SK-N-DZ (cell line): ENCODE measurements around the gene ANKRD16.
"Not testable (repeated sequence)": the region's sequence is repeated elsewhere in the genome, so short reads cannot be mapped to it uniquely, and the experiment has no call there.

ENCODE experiments used
- DNase-seq: peaks from one replicate; pipeline ENCODE4 v3.0.0-alpha.2; 2015; ENCODE audit warnings: low spot score

Gene ANKRD16

DNA sequence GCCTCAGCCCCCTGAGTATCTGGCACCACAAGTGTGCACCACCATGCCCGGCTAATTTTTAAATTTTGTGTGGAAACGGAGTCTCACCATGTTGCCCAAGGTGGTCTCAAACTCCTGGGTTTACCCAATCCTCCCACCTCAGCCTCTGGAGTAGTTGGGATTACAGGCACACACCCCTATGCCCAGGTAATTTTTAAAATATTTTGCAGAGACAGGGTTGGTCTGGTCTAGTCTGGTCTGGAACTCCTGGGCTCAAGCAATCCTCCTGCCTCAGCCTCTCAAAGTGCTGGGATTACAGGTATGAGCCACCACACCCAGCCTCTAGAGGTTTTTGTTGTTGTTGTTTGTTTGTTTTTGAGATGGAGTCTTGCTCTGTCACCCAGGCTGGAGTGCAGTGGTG, 53.5 kb downstream of the ANKRD16 start:
- DNase-seq, result not testable (repeated sequence)

DNA sequence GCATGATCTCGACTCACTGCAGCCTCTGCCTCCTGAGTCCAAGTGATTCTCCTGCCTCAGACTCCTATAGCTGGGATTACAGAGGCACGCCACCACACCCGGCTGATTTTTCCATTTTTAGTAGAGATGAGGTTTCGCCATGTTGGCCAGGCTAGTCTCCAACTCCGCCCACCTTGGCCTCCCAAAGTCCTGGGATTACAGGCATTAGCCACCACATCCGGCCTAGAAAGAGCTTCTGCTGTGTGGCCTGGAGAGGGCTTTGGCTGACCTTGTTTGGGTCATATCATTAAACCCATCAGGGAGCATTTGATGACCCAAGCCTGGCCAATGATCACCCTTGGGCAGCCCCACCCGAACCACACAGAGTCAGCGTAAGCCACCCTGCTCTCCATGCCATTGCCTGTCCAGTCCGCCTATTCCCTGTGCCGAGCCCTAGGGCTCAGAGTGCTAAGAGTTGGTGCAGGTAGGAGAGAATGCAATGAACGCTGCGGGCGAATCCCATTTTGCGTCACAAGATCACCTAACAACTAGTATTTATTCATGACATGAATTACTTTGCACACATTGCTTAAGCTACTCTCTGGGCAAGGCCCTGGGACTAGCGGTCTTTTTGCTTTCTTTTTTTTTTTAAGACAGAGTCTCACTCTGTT, 54.1 kb downstream of the ANKRD16 start:
- no peak for DNase-seq

DNA sequence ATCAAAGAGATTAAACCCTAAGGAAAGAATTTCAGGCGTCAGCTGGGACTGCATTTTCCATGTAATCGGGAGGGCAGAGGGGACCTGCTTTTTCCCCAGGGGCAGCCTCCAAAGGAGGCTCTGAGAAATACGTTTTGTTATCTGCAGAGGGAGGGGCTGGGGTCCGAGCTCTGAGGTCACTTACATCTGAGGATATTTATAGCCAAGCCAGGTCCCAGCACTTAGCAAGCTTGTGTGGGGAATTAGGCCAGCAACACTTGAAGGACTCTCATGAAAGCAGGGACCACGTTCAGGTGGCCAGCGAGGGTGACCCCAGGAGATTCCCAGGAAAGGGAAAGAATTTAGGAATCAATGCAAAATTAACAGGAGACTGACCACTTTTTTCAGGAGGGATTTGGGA, 55.9 kb downstream of the ANKRD16 start:
- DNase-seq, result peak; percentile 42

DNA sequence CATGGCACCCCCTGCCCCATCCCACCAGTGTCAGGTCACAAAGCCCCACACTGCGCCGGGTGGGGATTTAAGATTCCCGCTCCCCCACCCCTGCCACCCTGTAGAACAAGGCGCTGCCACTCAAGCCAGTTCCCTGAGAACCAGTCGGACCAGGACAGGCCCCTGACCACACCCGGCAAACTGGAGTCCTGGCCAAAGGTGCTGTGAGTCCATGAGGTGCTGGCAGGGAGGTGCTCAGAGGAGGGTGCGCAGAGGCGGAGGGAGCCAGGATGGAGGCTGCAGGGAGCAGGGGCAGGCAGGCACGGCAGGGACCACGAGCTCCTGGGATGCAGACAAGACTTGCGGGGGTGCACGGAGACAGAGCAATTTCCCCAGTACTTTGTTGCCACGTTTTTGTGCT, 56.7 kb downstream of the ANKRD16 start:
- DNase-seq, result no peak

DNA sequence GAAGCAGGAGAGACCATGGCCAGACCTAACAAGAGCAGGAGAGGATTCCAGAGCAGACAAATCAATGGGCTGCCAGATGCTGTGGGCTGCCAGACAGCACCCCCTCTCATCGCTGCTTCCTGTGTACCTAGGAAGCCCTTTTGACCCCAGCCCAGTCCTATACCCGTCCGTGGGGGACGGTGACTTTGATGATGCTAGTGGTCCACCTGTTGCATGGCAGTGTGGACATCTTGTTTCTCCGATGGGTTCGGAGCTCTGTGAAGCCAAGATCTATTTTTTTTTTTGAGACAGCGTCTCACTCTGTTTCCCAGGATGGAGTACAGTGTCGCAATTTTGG, 58.3 kb downstream of the ANKRD16 start:
- no peak for DNase-seq

DNA sequence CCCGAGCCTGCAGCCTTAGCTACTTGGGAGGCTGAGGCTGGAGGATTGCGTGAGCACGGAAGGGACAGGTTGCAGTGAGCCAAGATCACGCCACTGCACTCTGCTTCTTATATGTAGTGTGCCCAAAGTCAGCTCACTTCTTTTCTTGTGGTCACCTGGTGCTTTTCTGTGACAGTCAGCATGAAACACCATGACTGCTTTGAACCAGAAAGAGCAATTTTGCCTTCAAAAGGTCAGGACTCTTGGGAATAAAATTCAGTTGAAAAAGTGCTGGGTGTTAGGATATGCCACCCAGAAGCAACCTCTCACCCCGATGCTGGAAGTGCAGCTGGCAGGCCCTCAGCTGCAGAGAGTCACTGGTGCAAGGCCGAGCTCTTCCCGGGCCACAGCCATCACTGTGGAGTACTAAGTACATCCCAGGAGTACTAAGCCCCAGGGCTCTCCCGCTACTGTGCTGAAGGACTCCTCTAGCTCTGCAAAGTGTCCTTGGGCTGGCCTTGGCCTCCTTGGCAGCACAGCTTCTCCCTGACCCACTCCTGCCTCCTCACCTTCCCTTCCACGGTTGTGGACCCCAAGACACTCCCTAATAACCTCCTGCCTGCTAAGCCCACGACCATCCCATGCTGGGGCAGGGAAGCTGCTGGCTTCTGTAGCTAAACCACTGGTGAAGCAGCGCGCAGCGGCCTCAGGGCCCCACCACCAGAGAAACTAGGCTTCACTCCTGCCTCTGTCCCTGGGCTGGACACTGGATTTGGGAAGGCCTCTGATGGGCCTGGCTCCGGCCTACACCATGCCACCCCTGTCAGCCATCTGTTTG, 58.9 kb downstream of the ANKRD16 start:
- no peak for DNase-seq

DNA sequence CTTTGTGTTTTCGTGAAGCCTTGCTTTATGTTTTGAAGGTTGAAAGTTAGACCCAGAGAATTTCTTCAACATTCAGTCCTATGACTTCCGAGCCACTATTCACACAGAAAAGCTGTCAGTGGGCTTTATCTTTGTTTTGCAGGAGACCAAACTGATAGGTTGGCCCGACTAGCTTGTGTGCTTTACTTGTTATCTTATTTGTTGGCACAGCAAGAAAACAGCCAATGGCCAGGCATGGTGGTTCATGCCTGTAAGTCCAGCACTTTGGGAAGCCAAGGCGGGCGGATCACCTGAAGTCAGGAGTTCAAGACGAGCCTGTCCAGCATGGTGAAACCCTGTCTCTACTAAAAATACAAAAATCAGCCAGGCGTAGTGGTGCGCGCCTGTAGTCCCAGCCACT, 60.4 kb downstream of the ANKRD16 start:
- DNase-seq, result no peak

DNA sequence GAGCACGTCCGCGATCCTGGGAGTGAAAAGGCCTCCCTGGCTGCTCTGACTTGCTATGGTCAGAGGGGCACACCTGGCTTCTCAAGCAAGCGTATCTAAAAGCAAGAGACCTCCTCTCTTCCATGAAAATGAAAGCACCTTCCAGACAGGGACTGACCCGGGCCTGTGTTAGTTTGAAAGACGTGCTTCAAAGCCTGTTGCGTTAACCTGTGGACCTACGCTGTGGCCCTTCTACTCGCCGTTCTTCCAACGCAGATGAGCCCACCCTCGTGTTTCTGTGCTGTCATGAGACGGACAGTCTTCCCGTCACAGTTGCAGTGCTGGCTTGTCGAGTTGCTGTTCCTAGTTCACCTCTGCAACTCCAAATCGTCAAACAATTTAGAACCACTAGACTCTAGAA, 61.0 kb downstream of the ANKRD16 start:
- no peak for DNase-seq

DNA sequence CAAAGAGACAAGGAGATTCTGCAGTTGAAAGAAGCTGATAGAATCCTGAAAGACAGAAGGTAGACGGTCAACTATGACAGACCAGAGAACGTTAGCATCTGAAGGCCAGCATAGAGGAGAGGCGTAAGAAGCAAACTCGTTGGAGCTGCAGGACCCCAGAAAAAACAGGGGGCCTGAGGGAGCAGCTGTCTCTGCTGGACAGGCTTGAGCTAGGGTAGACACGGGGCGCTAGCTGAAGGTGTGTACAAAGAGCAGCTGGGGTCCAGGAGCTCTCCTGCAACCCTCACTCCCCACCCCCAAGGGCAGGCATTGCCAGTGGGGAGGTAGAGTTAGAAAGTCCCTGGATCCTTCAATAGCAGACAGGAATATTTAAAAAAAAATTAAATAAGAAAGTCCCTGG, 61.9 kb downstream of the ANKRD16 start:
- no peak for DNase-seq

DNA sequence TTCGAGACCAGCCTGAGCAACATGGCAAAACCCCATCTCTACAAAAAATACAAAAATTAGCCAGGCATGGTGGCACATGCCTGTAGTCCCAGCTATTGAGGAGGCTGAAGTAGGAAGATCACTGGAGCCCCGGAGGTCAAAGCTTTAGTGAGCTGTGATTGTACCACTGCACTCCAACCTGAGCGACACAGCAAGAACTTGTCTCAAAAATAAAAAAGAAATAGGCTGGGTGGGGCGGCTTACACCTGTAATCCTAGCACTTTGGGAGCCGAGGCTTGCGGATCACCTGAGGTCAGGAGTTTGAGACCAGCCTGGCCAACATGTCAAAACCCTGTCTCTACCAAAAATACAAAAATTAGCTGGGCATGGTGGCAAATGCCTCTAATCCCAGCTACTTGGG, 63.2 kb downstream of the ANKRD16 start:
- not testable (repeated sequence) for DNase-seq

DNA sequence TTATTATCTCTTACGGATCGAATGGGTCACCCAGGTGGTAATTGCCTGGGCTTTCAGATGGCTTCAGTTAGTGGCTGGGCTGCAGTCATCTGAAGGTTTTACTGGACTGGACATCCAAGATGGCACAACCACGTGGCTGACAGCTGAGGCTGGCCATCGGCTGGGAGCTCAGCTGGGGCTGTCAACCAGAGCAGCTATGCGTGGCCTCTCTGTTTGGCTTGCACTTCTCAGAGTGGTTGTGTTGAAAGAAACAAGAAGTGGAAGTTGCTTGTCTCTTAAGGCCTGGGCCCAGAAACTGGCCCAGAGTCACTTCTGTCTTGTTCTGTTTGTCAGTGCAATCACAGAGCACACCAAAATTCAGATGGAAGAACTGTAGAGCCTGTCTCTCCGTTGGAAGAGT, 70.8 kb downstream of the ANKRD16 start:
- DNase-seq, result no peak

DNA sequence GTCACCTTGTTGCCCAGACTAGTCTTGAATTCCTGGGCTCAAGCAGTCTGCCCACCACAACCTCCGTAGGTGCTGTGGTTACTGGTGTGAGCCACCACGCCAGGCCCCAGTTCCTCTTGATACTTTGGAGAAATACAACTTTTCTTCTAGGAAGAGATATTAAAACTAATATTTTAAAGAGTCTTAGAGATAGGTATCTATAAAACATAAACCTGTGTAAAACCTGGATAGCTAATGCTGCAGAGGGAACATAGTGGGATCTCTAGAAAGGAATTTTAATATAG, 71.7 kb downstream of the ANKRD16 start:
- DNase-seq, result no peak

DNA sequence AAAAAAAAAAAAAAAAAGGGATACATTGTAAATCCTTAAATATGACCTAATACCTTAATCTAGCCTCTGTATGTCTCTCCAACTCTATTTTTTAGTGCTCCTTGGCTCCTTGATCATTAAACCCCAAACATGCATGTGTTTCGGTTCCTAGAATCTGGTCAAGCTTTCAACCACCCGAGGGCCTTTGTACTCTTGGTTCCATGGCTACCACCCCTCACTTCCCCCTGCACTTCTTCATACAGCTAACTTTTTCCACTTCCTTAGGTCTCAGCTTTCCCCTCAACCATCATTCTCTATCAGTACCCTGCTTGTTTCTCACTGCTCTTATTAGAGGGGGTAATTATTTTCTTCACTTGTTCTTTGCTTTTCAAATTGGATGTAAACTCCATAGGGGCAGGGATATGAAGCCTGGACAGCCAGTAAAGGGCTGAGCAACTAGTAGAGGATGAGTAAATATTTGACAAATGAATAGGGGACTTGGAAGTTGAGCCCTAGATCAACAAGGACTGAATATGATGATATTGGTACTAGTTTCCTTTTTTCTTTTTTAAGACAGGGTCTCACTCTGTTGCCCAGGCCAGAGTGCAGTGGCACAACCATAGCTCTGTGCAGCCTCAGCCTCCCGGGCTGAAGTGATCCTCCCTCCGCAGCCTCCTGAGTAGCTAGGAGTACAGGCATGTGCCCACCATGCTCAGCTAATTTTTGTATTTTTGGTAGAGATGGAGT, 72.2 kb downstream of the ANKRD16 start:
- DNase-seq, result no peak

DNA sequence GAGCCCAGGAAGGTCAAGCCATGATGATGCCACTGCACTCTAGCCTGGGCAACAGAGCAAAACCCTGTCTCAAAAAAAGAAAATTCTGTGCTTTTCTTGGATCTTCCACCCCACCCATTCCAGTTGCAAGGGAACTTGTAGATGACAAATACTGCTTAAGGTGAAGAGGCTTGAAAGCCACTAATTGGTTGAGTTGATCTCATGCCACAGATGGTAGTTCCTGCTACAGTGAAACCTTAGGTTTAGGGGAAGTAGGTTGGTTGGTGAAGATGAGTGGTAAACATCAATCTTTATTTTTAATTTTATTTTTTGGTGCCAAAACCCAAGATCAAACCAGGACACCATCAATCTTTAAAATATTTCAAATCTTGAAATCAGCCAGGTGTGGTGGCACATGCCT, 73.5 kb downstream of the ANKRD16 start:
- DNase-seq, result no peak

DNA sequence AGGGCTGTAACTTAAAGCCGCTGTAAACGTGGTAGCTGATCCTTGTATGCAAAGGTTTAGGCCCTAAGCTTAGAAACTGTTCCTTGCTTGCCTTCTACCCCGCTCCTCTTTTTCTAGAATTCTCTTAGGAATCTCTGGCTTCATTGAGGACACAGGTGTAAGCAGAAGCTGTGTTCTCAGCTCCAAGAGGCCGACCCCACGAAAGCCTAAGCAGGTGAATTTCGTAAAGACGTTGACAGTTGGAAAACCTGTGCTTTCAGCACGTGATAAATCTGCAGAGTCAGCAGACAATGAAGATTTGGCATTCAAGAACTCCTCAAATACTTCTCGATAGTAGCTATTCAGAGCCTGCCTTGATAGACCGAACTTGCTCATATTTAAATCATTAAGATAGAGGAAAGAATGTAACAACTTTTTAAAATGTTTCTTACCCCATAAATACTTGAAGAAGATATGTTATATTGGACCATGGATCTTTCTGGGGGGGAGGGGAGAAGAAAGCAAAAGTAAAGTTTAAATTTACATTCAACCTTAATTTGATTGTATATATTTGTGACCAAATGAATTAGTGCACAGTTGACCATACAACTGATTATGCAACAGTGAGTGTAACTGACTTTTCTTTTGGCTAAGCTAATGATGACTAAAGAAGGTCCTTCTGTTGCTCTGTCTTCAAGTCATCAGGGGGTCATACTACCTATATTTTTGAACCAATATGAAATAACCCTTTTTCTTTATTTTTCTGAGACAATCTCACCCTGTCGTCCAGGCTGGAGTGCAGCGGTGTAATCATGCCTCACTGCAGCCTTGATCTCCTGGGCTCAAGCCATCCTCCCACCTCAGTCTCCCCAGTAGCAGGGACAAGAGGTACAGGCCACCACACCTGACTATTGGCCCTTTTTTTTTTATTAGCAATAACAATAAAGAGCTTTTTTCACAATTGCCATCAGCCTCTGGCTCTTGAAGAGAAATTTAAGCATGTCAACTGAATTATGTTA, 75.3 kb downstream of the ANKRD16 start:
- no peak for DNase-seq

DNA sequence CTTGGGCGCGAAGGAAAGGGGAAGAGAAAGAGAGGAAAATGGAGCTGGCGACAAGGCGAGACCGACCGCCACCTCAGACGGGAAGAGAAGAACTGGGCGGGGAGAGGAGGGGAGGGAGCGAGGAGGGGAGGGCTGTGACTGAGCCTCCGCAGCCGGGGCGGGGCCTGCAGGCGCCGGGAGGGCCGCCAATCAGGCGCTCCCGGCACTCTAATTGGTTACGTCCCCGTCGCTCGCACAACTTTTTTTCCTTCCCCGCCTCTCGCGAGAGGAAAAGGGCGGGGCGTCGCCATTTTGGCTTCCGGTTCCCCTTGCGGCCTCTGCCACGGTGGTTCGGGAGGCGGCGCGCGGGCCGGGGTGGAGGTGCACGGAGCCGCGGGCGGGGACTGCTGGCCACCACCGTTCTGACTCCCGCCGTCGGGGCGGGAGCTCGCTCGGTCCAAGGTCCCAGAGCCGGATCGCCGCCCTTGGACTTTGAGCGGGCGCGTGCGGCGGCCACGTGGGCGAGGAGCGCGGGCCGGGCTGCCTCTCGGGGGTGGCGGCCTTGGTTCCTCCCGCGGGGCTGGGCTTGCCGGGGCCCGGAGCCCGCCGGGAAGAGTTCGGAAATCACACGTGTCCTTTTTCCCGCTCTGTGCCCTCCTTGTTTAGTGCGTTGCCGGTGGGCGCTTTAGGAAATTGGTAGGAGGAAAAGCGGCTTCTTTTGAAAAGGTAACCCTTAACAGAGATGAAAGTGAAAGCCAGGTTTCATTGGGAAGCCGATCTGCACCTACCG, 76.2 kb downstream of the ANKRD16 start, which contains the start of gene GDI2:
TSS of gene GDI2 (minus strand) at position 94 of the 769 bp plus-strand sequence. CDS start 176 bp downstream, outside the sequence.
- peak; percentile 99 for DNase-seq

DNA sequence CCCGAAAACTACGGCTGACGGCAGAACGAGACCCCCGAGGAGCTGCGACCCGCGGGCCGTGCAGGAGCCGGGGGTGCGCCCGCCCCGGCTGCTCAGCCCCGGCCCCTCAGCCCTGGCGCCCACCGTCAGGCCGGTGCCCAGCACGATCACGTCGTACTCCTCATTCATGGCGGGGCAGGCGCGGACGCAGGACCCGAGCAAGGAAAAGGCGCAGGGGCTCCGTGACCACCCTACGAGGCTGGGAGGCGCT, 76.7 kb downstream of the ANKRD16 start:
- DNase-seq, result no peak

DNA sequence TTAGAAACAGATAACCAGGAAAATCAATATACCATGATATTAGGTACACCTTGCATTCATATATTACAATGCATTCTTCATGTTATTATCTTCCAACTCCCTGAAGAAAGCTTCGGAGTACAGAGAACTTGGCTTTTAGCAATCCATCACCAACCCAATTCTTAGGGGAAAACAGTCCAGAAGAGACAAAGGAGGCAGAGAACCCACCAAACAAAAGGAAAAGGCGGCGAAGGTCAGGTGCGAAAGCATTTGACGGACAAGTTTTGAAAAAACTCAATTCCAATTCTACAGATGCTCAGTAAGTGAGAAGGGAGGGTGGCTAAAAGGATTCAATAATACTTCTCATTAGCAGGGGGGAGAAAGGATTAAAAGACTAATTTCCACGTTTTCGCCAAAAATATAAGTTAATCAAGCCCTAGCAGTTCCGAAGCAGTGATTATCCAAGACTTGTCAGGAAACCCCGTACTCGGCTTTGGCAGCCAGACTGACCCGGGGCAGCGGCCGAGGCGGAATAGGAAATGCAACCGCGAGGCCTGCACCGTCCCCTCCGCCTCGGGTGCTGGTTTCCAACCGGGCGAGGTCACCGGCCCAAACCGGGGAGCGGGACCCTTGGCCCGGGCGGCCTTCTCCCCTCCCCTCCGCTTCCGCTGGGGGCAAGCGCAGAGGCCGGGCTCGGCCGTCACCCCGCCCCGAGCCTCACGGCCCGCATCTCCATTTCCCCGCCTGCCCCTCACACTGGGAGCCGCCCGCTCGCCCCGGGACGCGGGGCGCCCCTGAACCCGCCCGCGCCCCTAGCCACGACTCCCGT, 77.2 kb downstream of the ANKRD16 start:
- peak; percentile 41 for DNase-seq
